Naive thymus-derived CD8-positive, alpha-beta T cell (primary cell): ENCODE results near the gene PRPF31. TPM values are rescaled to one million over a fixed set of nuclear protein-coding genes. Genes with fewer than 3 reads are reported as not detected.

Source experiments
- ATAC-seq, 2 donors: fragments of 150-1000 bp; cut with Tn5 transposase in 1 of 2; sonication (Bioruptor Pico), chemical (Tn5 transposase) in 1 of 2; 1 replicate in 1 of 2; 2 replicates in 1 of 2; pipeline ENCODE4 v1.10.0; 2021; ENCODE audit warnings: mild to moderate bottlenecking in 2 of 2, moderate library complexity in 2 of 2
- POLR2A ChIA-PET: fragments of 350-600 bp; sonication (Branson Sonifier 250); formaldehyde crosslinking; loops from one replicate; lab custom pipeline; 2021; ENCODE audit warnings: antibody characterized with exemption; lab: Charles Lee
- DNase-seq, 10 donors: peaks; one replicate each; pipeline versions ENCODE4 v3.0.0 to v3.0.0-alpha.2; 2020 to 2022
- H3K27ac Mint-ChIP-seq, 10 donors: one replicate each; pipeline ENCODE4 v1.8.0; 2020 to 2022; ENCODE audit warnings: mild to moderate bottlenecking in 10 of 10, mixed read lengths in 10 of 10, moderate library complexity in 4 of 10, inconsistent platforms in 1 of 10
- H3K27me3 Mint-ChIP-seq, 5 donors: one replicate each; pipeline ENCODE4 v1.8.0; 2021 to 2022; ENCODE audit warnings: mixed read lengths in 5 of 5
- H3K36me3 Mint-ChIP-seq, 3 donors: one replicate each; pipeline ENCODE4 v1.8.0; 2020 to 2022; ENCODE audit warnings: mixed read lengths in 3 of 3, mild to moderate bottlenecking in 2 of 3, inconsistent platforms in 1 of 3
- H3K4me1 Mint-ChIP-seq, 4 donors: one replicate each; pipeline ENCODE4 v1.8.0; 2021 to 2022; ENCODE audit warnings: mixed read lengths in 4 of 4
- H3K4me3 Mint-ChIP-seq, 10 donors: one replicate each; pipeline ENCODE4 v1.8.0; 2020 to 2022; ENCODE audit warnings: mild to moderate bottlenecking in 10 of 10, mixed read lengths in 10 of 10, moderate library complexity in 6 of 10, inconsistent platforms in 1 of 10
- H3K9me3 Mint-ChIP-seq, 9 donors: one replicate each; pipeline ENCODE4 v1.8.0; 2020 to 2022; ENCODE audit warnings: mixed read lengths in 9 of 9, mild to moderate bottlenecking in 3 of 9, inconsistent platforms in 1 of 9, moderate library complexity in 1 of 9
- polyA plus RNA-seq, 3 donors: library from polyadenylated mRNA; unstranded; fragments of 300-500 nt; fragmentation: Illumina TruSeq; gene quantifications; one replicate each; pipeline ENCODE4 v1.2.3, GENCODE V29; 2021
- total RNA-seq, 8 experiments: library from RNA in 2 of 8; stranded (reverse) in 2 of 8; gene quantifications; one replicate each; pipeline ENCODE4 v1.2.3 and lab custom pipeline; 2021 to 2026

PRPF31 gene
- total and polyA plus RNA-seq, 5 experiments from 2014 or later, result 64.0 to 86.8 (median 80.8) TPM

DNA sequence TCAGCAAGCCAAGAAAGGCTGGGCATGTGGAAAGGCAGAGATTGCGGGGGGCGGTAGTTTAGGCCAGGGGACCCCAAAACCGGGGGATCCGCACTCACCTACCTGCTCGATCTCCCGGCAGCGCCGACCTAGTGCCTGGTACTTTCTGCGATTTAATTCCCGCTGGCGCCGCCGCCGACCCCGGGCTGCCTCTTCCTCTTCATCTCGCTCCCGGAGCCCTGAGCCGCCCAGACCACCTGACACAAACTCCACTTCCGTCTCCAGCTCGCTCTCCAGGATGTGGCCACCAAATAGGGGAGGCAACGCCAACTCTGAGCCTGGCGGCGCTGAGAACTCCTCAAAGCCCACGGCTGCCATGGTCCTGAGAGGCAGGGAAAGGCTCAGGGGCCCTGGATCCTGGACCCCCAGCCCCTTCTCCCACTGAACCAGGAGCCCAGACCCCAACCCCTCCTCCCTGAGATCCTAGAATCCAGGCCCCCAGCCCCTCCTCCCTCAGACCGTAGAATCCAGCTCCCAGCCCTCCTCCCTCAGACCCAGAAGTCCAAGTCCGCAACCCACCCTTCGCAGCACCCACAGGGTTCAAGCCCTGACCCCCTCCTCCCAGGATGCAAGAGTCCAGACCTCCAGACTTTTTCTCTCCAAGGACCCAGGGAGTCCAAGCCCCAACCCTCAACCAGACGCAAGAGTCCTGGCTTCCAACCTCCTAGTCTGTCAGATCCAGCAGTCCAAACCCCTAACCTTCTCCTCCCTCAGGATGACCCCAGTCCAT lies 1.0 kb upstream of the PRPF31 start:
- POLR2A ChIA-PET, result interaction anchor here (1.3 to 4.1 kb wide), 11 partner anchors 8 to 349 kb away, joined by 3 to 86 read pairs (median 10); partner anchors contain the start of genes CNOT3, LENG1, LENG8 and LENG9
- H3K27ac Mint-ChIP-seq, result peak overlapping the region; percentile 89 to 99 (median 95)
- peaks cover 18 to 55% (median 36%) of the 10 kb centered on the region in 4 donors for H3K4me1 Mint-ChIP-seq
- peaks cover 0 to 41% (median 5%) of the 10 kb centered on the region in 3 donors for H3K36me3 Mint-ChIP-seq
- peak overlapping the region; percentile 87 to 98 (median 93) for H3K4me3 Mint-ChIP-seq
- ATAC-seq (peak; percentile 41 to 47), DNase-seq (peak in 9 of 10 donors; percentile 23 to 77 (median 46))
- no peaks in the 10 kb centered on the region for H3K9me3 Mint-ChIP-seq
- peaks cover 0 to 4% (median 0%) of the 10 kb centered on the region in 5 donors for H3K27me3 Mint-ChIP-seq

DNA sequence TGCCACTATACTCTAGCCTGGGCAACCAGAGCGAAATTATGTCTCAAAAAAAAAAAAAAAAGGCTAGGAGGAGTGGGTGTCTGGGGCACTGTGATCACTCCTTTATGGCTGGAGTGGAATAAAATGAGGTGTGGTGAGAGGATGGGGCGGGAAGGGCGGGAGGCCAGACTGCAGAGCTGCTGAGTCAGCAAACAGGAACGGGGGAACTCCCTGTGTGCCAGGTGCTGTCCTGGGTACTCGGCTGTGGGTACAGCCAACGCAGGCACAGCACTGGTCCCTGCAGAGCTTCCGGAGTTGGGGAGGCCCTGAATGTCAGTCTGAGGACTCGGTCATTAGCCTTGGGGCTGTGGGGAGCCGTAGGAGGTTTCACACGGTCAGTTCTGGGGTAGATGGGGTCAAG lies 5.7 kb downstream of the PRPF31 start:
- POLR2A ChIA-PET, result interaction anchor here (1.2 kb wide), 1 partner anchor 16 kb away, joined by 5 read pairs; the partner anchor contains the start of gene CNOT3
- no peak for DNase-seq
- Mint-ChIP-seq H3K27ac (no peak overlapping the region), H3K36me3 (peaks cover 0 to 71% (median 7%) of the 10 kb centered on the region in 3 donors), H3K4me3 (no peak overlapping the region), H3K4me1 (peaks cover 6 to 21% (median 12%) of the 10 kb centered on the region in 4 donors), H3K27me3 (no peaks in the 10 kb centered on the region), H3K9me3 (no peaks in the 10 kb centered on the region)
- no peak for ATAC-seq

- Mint-ChIP-seq H3K27me3 (no peaks in the 10 kb centered on the region), H3K9me3 (no peaks in the 10 kb centered on the region), H3K27ac (no peak overlapping the region), H3K4me3 (no peak overlapping the region), H3K4me1 (peaks cover 0 to 2% (median under 1%) of the 10 kb centered on the region in 4 donors), H3K36me3 (peaks cover 0 to 73% (median 9%) of the 10 kb centered on the region in 3 donors)
- no peak for DNase-seq
- ATAC-seq, result no peak
- POLR2A ChIA-PET, result interaction anchor here (2.2 to 2.6 kb wide), 2 partner anchors 9 to 13 kb away, joined by 5 to 16 read pairs; partner anchors contain the start of genes CNOT3, PRPF31 and TFPT
Observed at GRCh38 chr19:54123682-54124081, 8.1 kb downstream of the PRPF31 start.

DNA sequence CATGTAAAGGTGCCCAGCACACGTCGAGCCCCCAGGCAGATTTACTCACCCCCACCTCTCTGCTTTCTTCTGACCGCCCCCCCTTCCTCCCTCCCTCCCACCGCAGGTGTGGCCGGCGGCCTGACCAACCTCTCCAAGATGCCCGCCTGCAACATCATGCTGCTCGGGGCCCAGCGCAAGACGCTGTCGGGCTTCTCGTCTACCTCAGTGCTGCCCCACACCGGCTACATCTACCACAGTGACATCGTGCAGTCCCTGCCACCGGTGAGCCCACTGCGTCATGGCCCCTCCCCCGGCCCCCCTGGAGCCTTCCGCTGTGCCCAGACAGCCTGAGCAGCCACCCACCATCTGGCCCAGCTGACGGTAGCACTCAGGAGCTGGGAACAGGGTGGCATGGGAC lies 8.8 kb downstream of the PRPF31 start:
- ATAC-seq (no peak), DNase-seq (no peak)
- Mint-ChIP-seq H3K27ac (no peak overlapping the region), H3K4me1 (peaks cover 0 to 2% (median under 1%) of the 10 kb centered on the region in 4 donors), H3K36me3 (peaks cover 0 to 70% (median 9%) of the 10 kb centered on the region in 3 donors), H3K9me3 (no peaks in the 10 kb centered on the region), H3K4me3 (no peak overlapping the region), H3K27me3 (no peaks in the 10 kb centered on the region)
- POLR2A ChIA-PET, result interaction anchor here (2.2 to 2.6 kb wide), 2 partner anchors 9 to 13 kb away, joined by 5 to 16 read pairs; partner anchors contain the start of genes CNOT3, PRPF31 and TFPT

DNA sequence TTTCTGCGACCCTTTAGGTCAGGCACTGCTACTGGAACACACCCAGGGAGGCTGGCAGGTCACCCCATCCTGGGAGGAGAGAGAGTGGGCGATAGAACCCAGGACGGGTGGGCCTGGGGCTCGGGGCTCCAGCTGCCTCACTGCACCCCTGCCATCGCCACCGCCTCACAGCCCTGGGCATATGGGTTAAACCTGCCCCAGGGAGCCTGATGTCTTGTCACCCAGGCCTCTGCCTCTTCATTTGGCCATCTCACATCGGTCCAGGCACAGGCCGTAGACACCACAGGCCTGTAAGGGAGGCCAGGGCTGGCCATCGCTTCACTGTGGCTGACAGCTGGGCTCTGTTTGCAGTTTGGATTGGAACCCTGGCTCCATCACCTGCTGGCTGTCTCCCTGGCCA lies 10.2 kb downstream of the PRPF31 start:
- H3K36me3 Mint-ChIP-seq, result peaks cover 0 to 64% (median 5%) of the 10 kb centered on the region in 3 donors
- no peak for ATAC-seq
- peak overlapping the region in 1 of 10 donors; percentile 29 for H3K27ac Mint-ChIP-seq
- no peaks in the 10 kb centered on the region for H3K9me3 Mint-ChIP-seq
- no peak for DNase-seq
- POLR2A ChIA-PET, result interaction anchor here (1.4 to 2.2 kb wide), 2 partner anchors 11 kb away, joined by 5 to 6 read pairs; partner anchors contain the start of gene CNOT3
- no peak overlapping the region for H3K4me3 Mint-ChIP-seq
- H3K4me1 Mint-ChIP-seq, result peaks cover 0 to 2% (median under 1%) of the 10 kb centered on the region in 4 donors
- no peaks in the 10 kb centered on the region for H3K27me3 Mint-ChIP-seq

- H3K4me3 Mint-ChIP-seq, result no peak overlapping the region
- ATAC-seq (no peak), DNase-seq (no peak)
- no peaks in the 10 kb centered on the region for H3K9me3 Mint-ChIP-seq
- peaks cover 0 to 56% (median 7%) of the 10 kb centered on the region in 3 donors for H3K36me3 Mint-ChIP-seq
- peak overlapping the region in 1 of 10 donors; percentile 56 for H3K27ac Mint-ChIP-seq
- no peaks in the 10 kb centered on the region for H3K27me3 Mint-ChIP-seq
- peaks cover 0 to 1% (median 0%) of the 10 kb centered on the region in 4 donors for H3K4me1 Mint-ChIP-seq
- POLR2A ChIA-PET, result no interaction called here
Observed at GRCh38 chr19:54127688-54128440, 12.3 kb downstream of the PRPF31 start.

- POLR2A ChIA-PET, result no interaction called here
- no peak overlapping the region for H3K4me3 Mint-ChIP-seq
- ATAC-seq, result no peak
- H3K4me1 Mint-ChIP-seq, result no peaks in the 10 kb centered on the region
- H3K9me3 Mint-ChIP-seq, result no peaks in the 10 kb centered on the region
- H3K36me3 Mint-ChIP-seq, result peaks cover 0 to 51% (median 5%) of the 10 kb centered on the region in 3 donors
- no peak for DNase-seq
- no peaks in the 10 kb centered on the region for H3K27me3 Mint-ChIP-seq
- peak overlapping the region in 1 of 10 donors; percentile 56 for H3K27ac Mint-ChIP-seq
Observed at GRCh38 chr19:54128441-54128725, 12.8 kb downstream of the PRPF31 start.

DNA sequence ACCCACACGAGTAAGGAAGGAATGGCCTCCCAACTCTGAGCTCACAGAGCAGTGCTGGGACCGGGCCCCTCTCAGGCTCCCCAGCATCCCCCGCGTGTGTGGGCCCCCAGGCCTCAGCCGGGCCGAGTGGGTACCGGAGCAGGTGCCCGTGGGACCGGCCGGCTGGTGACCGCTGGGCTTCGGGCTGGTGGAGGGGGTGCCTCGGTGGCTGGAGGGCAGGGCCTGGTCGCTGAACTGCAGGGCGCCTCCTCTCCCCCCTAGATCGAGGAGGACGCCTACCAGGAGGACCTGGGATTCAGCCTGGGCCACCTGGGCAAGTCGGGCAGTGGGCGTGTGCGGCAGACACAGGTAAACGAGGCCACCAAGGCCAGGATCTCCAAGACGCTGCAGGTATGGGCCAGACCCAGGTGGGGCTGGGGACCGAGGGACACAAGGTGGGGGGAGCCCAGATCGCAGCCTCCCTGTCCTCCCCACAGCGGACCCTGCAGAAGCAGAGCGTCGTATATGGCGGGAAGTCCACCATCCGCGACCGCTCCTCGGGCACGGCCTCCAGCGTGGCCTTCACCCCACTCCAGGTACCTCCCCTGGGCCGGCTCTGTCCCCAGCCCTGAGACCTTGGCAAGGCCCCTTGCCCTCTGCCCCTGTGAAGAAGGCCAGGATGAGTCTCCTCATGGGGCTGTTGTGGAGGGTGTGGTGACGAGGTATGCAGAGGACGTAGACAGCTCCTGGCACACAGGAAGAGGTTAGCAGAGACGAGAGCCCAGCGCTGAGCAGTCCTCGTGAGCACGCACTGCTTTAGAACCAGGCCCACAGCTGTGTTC lies 13.5 kb downstream of the PRPF31 start:
- Mint-ChIP-seq H3K27ac (no peak overlapping the region), H3K4me3 (no peak overlapping the region), H3K4me1 (peaks cover 0 to under 1% (median 0%) of the 10 kb centered on the region in 4 donors), H3K27me3 (no peaks in the 10 kb centered on the region), H3K9me3 (no peaks in the 10 kb centered on the region), H3K36me3 (peaks cover 0 to 47% (median 4%) of the 10 kb centered on the region in 3 donors)
- POLR2A ChIA-PET, result no interaction called here
- ATAC-seq (no peak), DNase-seq (no peak)

DNA sequence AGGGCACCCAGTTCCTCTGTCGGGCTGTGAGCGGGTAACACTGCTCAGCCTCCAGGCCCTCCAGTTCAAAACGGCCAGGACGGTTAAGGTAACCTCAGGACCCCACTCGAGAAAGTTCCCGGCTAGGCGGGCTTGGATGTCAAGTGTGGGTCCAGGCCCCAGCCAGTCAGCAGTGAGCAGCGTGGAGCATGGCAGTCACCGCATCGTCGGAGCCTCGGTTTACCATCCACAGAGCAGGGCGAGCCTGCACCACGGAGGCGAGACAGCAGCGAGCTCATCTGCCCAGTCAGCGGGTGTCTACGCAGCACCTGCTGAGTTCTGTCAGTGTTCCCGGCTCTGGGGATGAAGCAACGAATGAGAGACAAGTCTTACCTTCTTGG lies 14.1 kb downstream of the PRPF31 start:
- Mint-ChIP-seq H3K9me3 (no peaks in the 10 kb centered on the region), H3K27me3 (no peaks in the 10 kb centered on the region), H3K4me3 (no peak overlapping the region), H3K4me1 (peaks cover 2 to 6% (median 4%) of the 10 kb centered on the region in 4 donors), H3K27ac (no peak overlapping the region), H3K36me3 (peaks cover 0 to 42% (median 4%) of the 10 kb centered on the region in 3 donors)
- no peak for ATAC-seq
- POLR2A ChIA-PET, result no interaction called here
- no peak for DNase-seq

DNA sequence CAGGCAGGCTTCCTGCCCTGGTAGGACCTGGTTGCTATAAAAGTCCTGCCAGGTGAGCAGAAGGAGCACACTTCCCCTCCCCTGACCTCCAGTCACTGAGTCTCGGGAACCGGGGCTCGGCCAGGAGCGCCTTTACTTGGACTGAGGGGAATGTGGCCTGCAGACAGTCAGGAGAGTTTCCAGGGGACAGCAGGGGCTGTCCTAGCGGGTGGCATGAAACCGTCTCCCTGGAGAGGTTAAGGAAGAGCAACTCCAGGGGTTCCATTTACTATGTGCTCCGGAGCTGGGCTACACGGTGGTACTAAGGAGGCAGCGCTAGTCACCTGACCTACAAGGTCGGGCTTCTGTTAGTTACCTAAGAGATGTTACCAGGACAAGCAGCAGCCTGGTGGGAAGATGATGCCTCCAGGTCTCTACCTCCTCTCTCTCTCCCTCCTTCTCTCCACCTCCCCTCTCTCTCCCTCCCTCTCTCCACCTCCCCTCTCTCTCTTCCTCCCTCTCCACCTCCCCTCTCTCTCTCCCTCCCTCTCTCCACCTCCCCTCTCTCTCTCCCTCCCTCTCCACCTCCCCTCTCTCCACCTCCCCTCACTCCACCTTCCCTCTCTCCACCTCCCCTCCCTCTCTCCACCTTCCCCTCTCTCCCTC lies 17.9 kb downstream of the PRPF31 start:
- H3K27me3 Mint-ChIP-seq, result no peaks in the 10 kb centered on the region
- peaks cover 8 to 23% (median 19%) of the 10 kb centered on the region in 4 donors for H3K4me1 Mint-ChIP-seq
- POLR2A ChIA-PET, result interaction anchor here (0.6 kb wide), 1 partner anchor 59 kb away, joined by 4 read pairs; no protein-coding TSS in a partner anchor
- no peak overlapping the region for H3K4me3 Mint-ChIP-seq
- H3K27ac Mint-ChIP-seq, result peak overlapping the region in 2 of 10 donors; percentile 18 to 82
- DNase-seq (peak in 2 of 10 donors; percentile 51 to 69), ATAC-seq (no peak)
- H3K9me3 Mint-ChIP-seq, result no peaks in the 10 kb centered on the region
- H3K36me3 Mint-ChIP-seq, result peaks cover 0 to 14% (median 3%) of the 10 kb centered on the region in 3 donors

- ATAC-seq (no peak), DNase-seq (no peak)
- peak overlapping the region in 4 of 10 donors; percentile 33 to 82 (median 60) for H3K27ac Mint-ChIP-seq
- H3K4me1 Mint-ChIP-seq, result peaks cover 12 to 29% (median 25%) of the 10 kb centered on the region in 4 donors
- POLR2A ChIA-PET, result interaction anchor here (0.6 kb wide), 1 partner anchor 58 kb away, joined by 4 read pairs; no protein-coding TSS in a partner anchor
- peak overlapping the region in 2 of 10 donors; percentile 4 to 26 for H3K4me3 Mint-ChIP-seq
- H3K27me3 Mint-ChIP-seq, result no peaks in the 10 kb centered on the region
- peaks cover 0 to 12% (median 2%) of the 10 kb centered on the region in 3 donors for H3K36me3 Mint-ChIP-seq
- no peaks in the 10 kb centered on the region for H3K9me3 Mint-ChIP-seq
Observed at GRCh38 chr19:54133957-54134590, 18.5 kb downstream of the PRPF31 start.
